Ishikawa (cell line): ENCODE results near the gene CYP11A1.

Experiments used
- CEBPB ChIP-seq: IDR thresholded peaks from 2 replicates; pipeline ENCODE4 v1.6.1; 2012
- EGR1 ChIP-seq: IDR thresholded peaks from 2 replicates; pipeline ENCODE4 v1.6.1; 2012
- EP300 ChIP-seq: IDR thresholded peaks from 2 replicates; pipeline ENCODE4 v1.6.1; 2012; ENCODE audit warnings: borderline replicate concordance
- FOXM1 ChIP-seq: IDR thresholded peaks from 2 replicates; pipeline ENCODE4 v1.6.1; 2012; ENCODE audit warnings: low read depth, borderline replicate concordance
- MAX ChIP-seq: IDR thresholded peaks from 2 replicates; pipeline ENCODE4 v1.6.1; 2012
- RAD21 ChIP-seq: IDR thresholded peaks from 2 replicates; pipeline ENCODE4 v1.6.1; 2012; ENCODE audit warnings: low read depth
- REST ChIP-seq: IDR thresholded peaks from 2 replicates; pipeline ENCODE4 v1.6.1; 2012; ENCODE audit warnings: low read depth, mild to moderate bottlenecking
- TEAD4 ChIP-seq: IDR thresholded peaks from 2 replicates; pipeline ENCODE4 v1.6.1; 2012
- USF1 ChIP-seq: IDR thresholded peaks from 2 replicates; pipeline ENCODE4 v1.6.1; 2012
- YY1 ChIP-seq: IDR thresholded peaks from 2 replicates; pipeline ENCODE4 v1.6.1; 2012; ENCODE audit warnings: low read depth

- no peak for TF ChIP-seq EGR1
- TF ChIP-seq EP300 = no peak
- TF ChIP-seq MAX = no peak
- no peak for TF ChIP-seq CEBPB
- peak; percentile 98 for TF ChIP-seq RAD21
- TF ChIP-seq YY1 = no peak
- TF ChIP-seq TEAD4 = no peak
- no peak for TF ChIP-seq REST
- TF ChIP-seq FOXM1 = no peak
- TF ChIP-seq USF1 = no peak
Observed at GRCh38 chr15:74322558-74323180, 44.8 kb downstream of the CYP11A1 start.
